Mesenteric fat pad (tissue), 1 donor: ENCODE data around the gene PSMA6. TPM values are rescaled to one million over a fixed set of nuclear protein-coding genes. Genes with fewer than 3 reads are reported as not detected.
"Not testable (repeated sequence)": the region's sequence is repeated elsewhere in the genome, so short reads cannot be mapped to it uniquely, and the experiment has no call there.

Source experiments
- DNase-seq: peaks from one replicate; pipeline ENCODE4 v3.0.0-alpha.2; 2020; ENCODE audit warnings: low spot score
- total RNA-seq: library from RNA; stranded (reverse); fragmentation: NEBNext Ultra II Directional; extraction: Animal tissue kit (Norgen Biotek cat#: 25700); gene quantifications from one replicate; pipeline ENCODE4 v1.2.1, GENCODE V29; 2021
- donor health status: DM: yes; HTN: yes; CAD: no.

PSMA6 gene
- total RNA-seq, 1 donor from 2014 or later, result 200 TPM

DNA sequence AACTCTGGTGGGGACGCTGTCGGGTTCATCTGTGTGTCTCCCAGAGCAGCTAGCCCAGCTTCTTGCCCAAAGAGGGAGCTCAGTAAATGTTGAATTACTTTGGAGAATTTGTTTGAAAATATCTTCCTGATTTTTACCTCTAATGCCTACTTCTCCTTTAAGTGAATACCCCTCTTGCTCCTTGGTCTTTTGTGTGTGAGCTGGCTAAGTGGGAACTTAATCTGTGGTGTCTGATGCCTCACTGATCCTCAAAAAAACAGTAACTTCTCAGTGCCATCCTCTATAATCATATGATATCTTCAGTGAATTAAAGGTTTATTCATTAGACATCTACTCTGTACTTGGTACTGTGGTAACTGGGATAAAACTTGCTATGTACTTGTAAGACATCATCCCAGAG is 7.7 kb upstream of the PSMA6 start:
- no peak for DNase-seq

DNA sequence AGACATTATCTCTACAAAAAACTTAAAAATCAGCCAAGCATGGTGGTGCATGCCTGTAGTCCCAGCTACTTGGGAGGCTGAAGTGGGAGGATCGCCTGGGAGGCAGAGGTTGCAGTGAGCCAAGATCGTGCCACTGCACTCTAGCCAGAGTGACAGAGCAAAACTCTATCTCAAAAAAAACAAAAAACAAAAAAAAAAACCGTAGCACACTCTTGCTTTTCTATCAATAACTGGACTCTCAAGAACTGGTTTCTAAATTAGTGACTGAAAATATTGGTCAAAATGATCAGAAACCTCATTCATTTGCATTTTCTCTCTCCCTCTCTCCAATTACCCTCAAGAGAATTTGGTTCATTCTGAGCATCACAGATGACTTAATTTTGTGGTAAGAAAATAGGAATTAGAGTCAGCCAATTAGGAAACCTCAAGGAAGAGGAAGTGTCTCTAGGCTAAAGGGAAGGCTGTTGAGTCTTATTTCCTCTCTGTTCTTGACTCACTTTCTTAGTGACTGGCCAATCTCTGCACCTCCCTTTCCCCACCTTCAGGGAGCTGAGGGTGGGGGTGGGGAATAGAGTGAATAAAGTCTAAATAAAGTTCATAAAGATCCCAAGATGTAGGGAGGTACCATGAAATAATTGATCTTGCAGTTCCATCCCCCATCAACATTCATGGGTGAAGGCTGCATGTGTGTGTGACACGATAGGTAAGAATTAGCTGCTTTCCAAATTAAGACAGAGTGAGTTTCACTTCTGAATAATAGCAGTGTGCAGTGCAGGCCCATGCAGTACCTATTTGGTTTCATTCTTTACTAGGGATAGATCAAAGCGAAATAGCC is 6.8 kb upstream of the PSMA6 start:
- DNase-seq, result no peak

DNA sequence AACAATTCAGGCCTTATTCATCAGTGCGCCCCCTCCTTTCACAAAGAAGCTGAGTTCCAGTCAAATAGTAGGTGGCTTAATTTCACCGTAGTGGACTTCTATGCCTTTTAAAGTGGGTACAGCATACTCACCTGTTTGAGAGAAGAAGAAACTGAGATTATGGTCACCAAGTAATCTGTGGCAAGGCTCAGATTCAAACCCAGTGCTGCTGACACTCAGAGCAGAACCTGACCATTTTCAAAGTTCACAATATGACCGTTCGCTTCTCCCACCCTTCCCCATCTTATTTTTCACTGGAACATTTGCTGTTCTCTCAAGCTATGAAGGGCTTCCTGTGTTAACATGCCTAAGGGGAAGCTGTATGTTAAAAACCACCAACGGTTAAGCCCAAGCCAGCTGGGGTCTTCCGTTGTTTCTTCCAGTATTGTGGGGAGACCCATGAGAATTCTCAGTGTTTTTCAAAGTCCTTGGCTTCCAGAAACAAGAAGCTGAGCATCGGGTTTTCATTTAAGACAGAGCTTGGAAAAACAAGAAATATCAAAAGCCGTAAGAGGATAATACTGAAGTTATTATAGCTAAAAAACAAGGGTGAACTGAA is 6.1 kb upstream of the PSMA6 start:
- DNase-seq, result no peak

DNA sequence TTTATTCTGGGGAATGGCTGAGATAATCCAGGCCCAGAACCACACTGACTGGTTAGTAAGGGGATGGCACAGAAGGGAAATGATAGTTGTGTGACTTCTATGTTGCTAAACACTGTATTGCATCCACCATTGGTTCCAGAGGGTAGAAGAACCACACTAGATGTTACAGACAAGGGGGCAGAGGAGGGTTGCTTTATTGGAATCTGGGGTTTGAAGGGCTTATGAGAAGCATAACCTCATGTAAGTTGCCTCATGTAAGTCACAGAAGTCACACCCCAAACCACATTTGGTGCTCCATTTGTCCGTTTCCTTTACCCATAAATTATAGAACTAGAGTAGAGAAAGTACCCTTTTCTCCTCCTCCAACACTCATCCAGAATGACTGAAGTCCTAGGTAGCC is 5.5 kb upstream of the PSMA6 start:
- no peak for DNase-seq

- no peak for DNase-seq
Measured at GRCh38 chr14:35287431-35288013, 4.7 kb upstream of the PSMA6 start.

DNA sequence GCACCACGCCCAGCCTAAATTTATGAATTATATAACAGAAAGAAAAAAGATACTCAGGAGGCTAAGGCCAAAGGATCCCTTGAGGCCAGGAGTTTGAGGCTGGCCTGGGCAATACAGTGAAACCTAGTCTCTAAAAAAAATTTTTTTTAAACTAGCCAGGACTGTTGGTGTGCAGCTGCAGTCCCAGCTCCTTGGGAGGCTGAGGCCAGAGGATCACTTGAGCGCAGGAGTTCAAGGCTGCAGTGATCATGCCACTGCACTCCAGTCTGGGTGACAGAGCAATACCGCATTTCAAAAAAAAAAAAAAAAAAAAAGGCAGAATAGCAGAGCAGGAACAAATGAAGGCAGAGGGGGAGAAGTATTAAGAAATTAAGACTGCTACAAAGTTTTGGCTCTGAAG is 2.6 kb upstream of the PSMA6 start:
- DNase-seq, result no peak

DNA sequence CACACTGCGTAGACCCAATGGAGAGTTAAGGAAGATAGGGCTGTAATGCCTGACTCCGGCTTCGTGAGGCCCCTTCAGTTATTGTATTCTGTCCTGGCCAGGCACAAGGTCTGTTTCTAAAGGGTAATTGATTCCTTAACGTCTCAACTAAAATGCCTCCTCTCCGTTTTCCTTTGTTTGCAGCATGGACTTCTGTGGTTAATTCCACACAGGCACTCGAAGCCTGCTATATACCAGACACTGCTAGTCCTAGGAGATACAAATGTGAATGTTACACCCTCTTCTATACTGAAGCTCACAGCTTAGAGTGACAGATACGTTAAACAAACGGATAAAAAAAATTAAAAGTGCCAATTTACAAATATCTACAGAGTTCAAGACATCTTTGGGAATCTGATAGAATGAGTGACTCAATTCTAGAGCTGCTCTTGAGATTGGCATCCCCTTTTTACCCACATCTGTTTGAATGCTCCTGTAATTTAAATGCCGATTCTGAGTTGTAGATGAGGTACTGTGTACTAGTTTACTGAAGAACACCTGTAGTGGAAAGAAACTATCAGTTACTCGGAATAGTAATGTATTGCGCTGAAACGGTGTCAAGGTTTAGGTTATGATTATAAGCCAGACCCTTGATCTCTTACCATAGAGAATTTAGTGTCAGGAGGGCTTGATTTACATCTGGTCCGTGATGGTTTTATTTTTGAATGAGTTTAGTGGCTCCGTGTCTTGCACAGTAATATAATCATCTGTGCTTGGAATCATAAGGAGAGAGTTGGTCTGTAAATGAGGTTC is 784 bp downstream of the PSMA6 start:
- no peak for DNase-seq

GRCh38 chr14:35295845-35296161 is 3.6 kb downstream of the PSMA6 start:
- no peak for DNase-seq

DNA sequence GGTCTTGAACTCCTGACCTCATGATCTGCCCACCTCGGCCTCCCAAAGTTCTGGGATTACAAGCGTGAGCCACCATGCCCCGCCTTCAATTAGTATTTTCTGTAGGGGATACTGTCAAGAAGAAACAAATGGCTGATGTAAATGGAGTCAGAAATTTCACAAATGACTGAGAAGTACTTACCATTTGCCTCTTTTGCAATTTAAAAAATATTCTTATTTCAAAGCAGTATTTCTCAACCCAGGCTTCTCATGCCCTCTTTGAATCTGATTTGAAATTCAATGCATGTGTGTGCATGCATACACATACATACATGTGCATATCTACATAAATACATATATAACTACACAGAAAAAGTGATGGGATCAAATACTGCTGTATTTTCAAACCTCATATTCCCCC is 4.4 kb downstream of the PSMA6 start:
- no peak for DNase-seq

GRCh38 chr14:35297706-35298105 is 5.5 kb downstream of the PSMA6 start:
- DNase-seq, result no peak

- no peak for DNase-seq
Measured at GRCh38 chr14:35298351-35298750, 6.2 kb downstream of the PSMA6 start.

- no peak for DNase-seq
Measured at GRCh38 chr14:35299708-35300107, 7.5 kb downstream of the PSMA6 start.

- DNase-seq, result no peak
Measured at GRCh38 chr14:35300228-35300627, 8.0 kb downstream of the PSMA6 start.

- DNase-seq, result not testable (repeated sequence)
Measured at GRCh38 chr14:35301334-35301733, 9.2 kb downstream of the PSMA6 start.

DNA sequence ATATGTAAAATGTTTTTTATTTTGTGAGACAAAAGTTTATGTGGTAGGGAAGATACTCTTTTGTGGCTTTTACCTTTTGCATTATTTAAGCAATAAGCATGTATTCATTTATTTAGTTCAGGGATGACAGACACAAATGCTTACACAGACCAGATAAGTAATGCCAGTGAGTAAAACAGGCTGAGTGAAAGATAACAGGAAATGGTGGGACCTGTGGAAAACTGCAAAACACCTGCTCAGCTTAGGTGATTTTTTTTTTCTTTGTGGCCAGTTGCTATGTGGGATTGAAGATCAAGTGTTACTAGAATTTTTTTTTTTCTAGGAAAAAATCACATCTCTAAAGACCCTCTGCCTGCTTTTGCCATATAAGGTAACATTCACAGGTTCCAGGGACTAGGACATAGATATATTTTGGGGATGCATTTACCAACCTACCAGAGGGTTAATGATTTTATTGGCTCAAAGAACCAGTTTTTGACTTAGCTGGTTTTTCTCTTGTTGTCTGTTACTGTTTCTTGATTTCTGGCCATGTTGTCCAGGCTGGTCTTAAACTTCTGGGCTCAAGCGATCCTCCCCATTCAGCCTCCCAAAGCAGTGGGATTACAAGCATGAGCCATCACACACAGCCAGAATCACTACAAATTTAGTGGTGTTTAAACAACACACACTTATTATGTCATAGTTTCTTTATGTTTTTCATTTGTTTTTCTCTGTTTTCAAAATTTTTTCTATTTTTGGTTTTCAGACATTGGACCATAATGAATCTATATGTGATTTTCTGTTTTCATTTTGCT is 9.8 kb downstream of the PSMA6 start:
- DNase-seq, result no peak

GRCh38 chr14:35303149-35303935 is 11.2 kb downstream of the PSMA6 start:
- no peak for DNase-seq

GRCh38 chr14:35304812-35305462 is 12.8 kb downstream of the PSMA6 start:
- DNase-seq, result no peak

GRCh38 chr14:35305633-35306032 is 13.5 kb downstream of the PSMA6 start:
- no peak for DNase-seq

DNA sequence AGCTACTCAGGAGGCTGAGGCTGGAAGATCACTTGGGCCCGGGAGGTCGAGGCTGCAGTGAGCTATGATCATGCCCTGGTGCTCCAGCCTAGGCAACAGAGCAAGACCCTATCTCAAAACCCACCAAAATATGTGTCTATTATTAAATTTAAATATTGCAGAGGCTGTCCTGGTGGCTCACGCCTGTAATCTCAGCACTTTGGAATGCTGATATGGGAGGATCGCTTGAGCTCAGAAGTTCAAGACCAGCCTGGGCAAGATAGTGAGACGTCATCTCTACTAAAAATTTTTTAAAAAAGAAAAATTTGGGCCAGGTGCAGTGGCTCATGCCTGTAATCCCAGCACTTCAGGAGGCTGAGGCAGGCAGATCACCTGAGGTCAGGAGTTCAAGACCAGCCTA is 13.9 kb downstream of the PSMA6 start:
- DNase-seq, result no peak

- no peak for DNase-seq
Measured at GRCh38 chr14:35317820-35318219, 25.6 kb downstream of the PSMA6 start.
